K562 (cell line): ENCODE results near the gene SNRNP40. TPM values are rescaled to one million over a fixed set of nuclear protein-coding genes. Genes with fewer than 3 reads are reported as not detected.

Source experiments
- DLX4 ChIP-seq: fragments of 250-450 bp; sonication (Bioruptor Pico); IDR thresholded peaks from 2 replicates; pipeline ENCODE4 v1.6.1; 2021; ENCODE audit warnings: mild to moderate bottlenecking
- L3MBTL2 ChIP-seq: fragments of 450-650 bp; IDR thresholded peaks from 2 replicates; pipeline ENCODE4 v1.6.1; 2016; ENCODE audit warnings: mild to moderate bottlenecking, moderate library complexity
- NCOA2 ChIP-seq, 2 experiments: fragments of 450-650 bp; IDR thresholded peaks; 2 replicates each; pipeline ENCODE4 v1.6.1; 2018; ENCODE audit warnings: mild to moderate bottlenecking in 2 of 2, moderate library complexity in 1 of 2; ENCODE audit not compliant: partially characterized antibody in 2 of 2
- NFE2 ChIP-seq: IDR thresholded peaks from 2 replicates; pipeline ENCODE4 v1.6.1; 2014; ENCODE audit warnings: antibody characterized with exemption, low read depth
- PBX2 ChIP-seq, 2 experiments: IDR thresholded peaks in 1 of 2; conservative IDR thresholded peaks in 1 of 2; 2 replicates each; pipeline ENCODE4 v1.6.1; 2016; ENCODE audit warnings: low read depth in 2 of 2, mild to moderate bottlenecking in 1 of 2, missing compliant biosample characterization in 1 of 2, missing genetic modification characterization in 1 of 2, moderate library complexity in 1 of 2
- RBM15 ChIP-seq: fragments of 200-400 bp; formaldehyde crosslinking; IDR thresholded peaks from 2 replicates; pipeline ENCODE4 v1.6.1; 2018; ENCODE audit warnings: mild to moderate bottlenecking, low read length, moderate library complexity; ENCODE audit not compliant: insufficient read depth
- RFX5 ChIP-seq: IDR thresholded peaks from 2 replicates; pipeline ENCODE4 v1.6.1; 2011; ENCODE audit warnings: low read depth, mild to moderate bottlenecking, improper control_type of control experiment, low read length
- RFX7 ChIP-seq: fragments of 250-450 bp; sonication (Bioruptor Pico); IDR thresholded peaks from 2 replicates; pipeline ENCODE4 v1.5.1; 2021; ENCODE audit warnings: mild to moderate bottlenecking
- SETDB1 ChIP-seq: IDR thresholded peaks from one replicate; pipeline ENCODE4 v1.6.1; 2012; ENCODE audit warnings: low read length, control low read depth, inconsistent platforms
- SIN3A ChIP-seq, 2 experiments: fragments of 150-350 bp in 1 of 2; IDR thresholded peaks; 2 replicates each; pipeline ENCODE4 v1.6.1; 2011 to 2016; ENCODE audit warnings: borderline replicate concordance in 2 of 2, low read depth in 2 of 2, low read length in 2 of 2, mild to moderate bottlenecking in 2 of 2, moderate library complexity in 2 of 2; ENCODE audit not compliant: control insufficient read depth in 1 of 2
- STAG1 ChIP-seq: sonication (generic); formaldehyde crosslinking; IDR thresholded peaks from 2 replicates; pipeline ENCODE4 v1.5.0; 2020; ENCODE audit warnings: missing genetic modification reagents, borderline replicate concordance
- TEAD4 ChIP-seq, 2 experiments: sonication (generic) in 1 of 2; formaldehyde crosslinking in 1 of 2; IDR thresholded peaks; 2 replicates each; pipeline versions ENCODE4 v1.6.1 to v1.8.0; 2012 to 2022; ENCODE audit warnings: borderline replicate concordance in 1 of 2, inconsistent platforms in 1 of 2, low read length in 1 of 2, mild to moderate bottlenecking in 1 of 2, missing genetic modification reagents in 1 of 2
- TOE1 ChIP-seq, 2 experiments: fragments of 450-650 bp in 1 of 2; sonication (generic) in 1 of 2; formaldehyde crosslinking in 1 of 2; IDR thresholded peaks; 2 replicates each; pipeline versions ENCODE4 v1.7.1 to v1.8.0; 2016 to 2022; ENCODE audit warnings: borderline replicate concordance in 2 of 2, mild to moderate bottlenecking in 2 of 2, antibody characterized with exemption in 1 of 2, inconsistent platforms in 1 of 2, low read depth in 1 of 2, missing genetic modification reagents in 1 of 2, moderate library complexity in 1 of 2
- U2AF1 ChIP-seq: fragments of 200-400 bp; formaldehyde crosslinking; optimal IDR thresholded peaks from 2 replicates; pipeline ENCODE3; 2017; ENCODE audit warnings: mild to moderate bottlenecking, low read depth, low read length, moderate library complexity
- ZBTB49 ChIP-seq: sonication (generic); formaldehyde crosslinking; IDR thresholded peaks from 2 replicates; pipeline ENCODE4 v1.8.0; 2022; ENCODE audit warnings: missing genetic modification reagents, mild to moderate bottlenecking, borderline replicate concordance
- ZNF133 ChIP-seq: fragments of 250-450 bp; sonication (Bioruptor Pico); IDR thresholded peaks from 2 replicates; pipeline ENCODE4 v1.4.0; 2020; ENCODE audit warnings: mild to moderate bottlenecking
- ZNF280B ChIP-seq: fragments of 250-450 bp; sonication (Bioruptor Pico); IDR thresholded peaks from 2 replicates; pipeline ENCODE4 v1.5.1; 2021; ENCODE audit warnings: mild to moderate bottlenecking
- ZNF699 ChIP-seq: fragments of 250-450 bp; sonication (Bioruptor Pico); IDR thresholded peaks from 2 replicates; pipeline ENCODE4 v1.8.0; 2021; ENCODE audit warnings: mild to moderate bottlenecking, moderate library complexity; ENCODE audit not compliant: insufficient replicate concordance
- ZNF785 ChIP-seq: fragments of 250-450 bp; sonication (Bioruptor Pico); IDR thresholded peaks from 2 replicates; pipeline ENCODE4 v1.4.0; 2020; ENCODE audit warnings: mild to moderate bottlenecking
- polyA plus RNA-seq, 8 experiments: library from polyadenylated mRNA; depleted of rRNA in 4 of 8; stranded (reverse) in 5 of 8; unstranded in 3 of 8; fragments of >200 nt; fragmentation: Nextera tagmentation in 2 of 8; fragmentation: Illumina TruSeq in 1 of 8; extraction: Ambion mirVana in 2 of 8; extraction: Trizol in 1 of 8; gene quantifications; 2 replicates each; pipeline versions ENCODE4 v1.2.1 to v1.2.3, GENCODE V29; 2011 to 2014; ENCODE audit warnings: inconsistent platforms in 1 of 8, missing spikeins in 1 of 8
- total RNA-seq, 7 experiments: library from RNA; depleted of rRNA in 6 of 7; stranded (reverse); fragments of >200 nt in 6 of 7; fragmentation: Illumina TruSeq in 2 of 7; extraction: Trizol in 2 of 7; gene quantifications; 2 replicates each; pipeline versions ENCODE4 v1.2.1 to v1.2.3, GENCODE V29; 2011 to 2021; ENCODE audit warnings: low replicate concordance in 1 of 7

The SNRNP40 gene
- total and polyA plus RNA-seq, 9 of the 15 experiments (the other 6 are each of a cell fraction or from before 2014, with no cell fraction given), result 48.7 to 278 (median 163) TPM

- TF ChIP-seq STAG1 (CRISPR knock-in tag) (no peak), ZNF785 (CRISPR knock-in tag) (no peak), ZNF699 (CRISPR knock-in tag) (no peak), ZNF133 (no peak), SIN3A (IDR thresholded peaks at IDR 0.05; ENCODE audit: borderline replicate concordance in 2 of 2, control insufficient read depth in 1 of 2, low read depth in 2 of 2, low read length in 2 of 2) (no peak), L3MBTL2 (no peak), RFX7 (CRISPR knock-in tag) (no peak), PBX2 (CRISPR knock-in tag; IDR thresholded peaks at IDR 0.05; ENCODE audit: low read depth) (no peak), PBX2 (tag; conservative IDR thresholded peaks at IDR 0.05; ENCODE audit: low read depth) (no peak), RBM15 (no peak), NCOA2 (IDR thresholded peaks at IDR 0.05; ENCODE audit: partially characterized antibody in 2 of 2) (no peak), ZBTB49 (CRISPR knock-in tag) (0 out of 2 replicates have a peak, but pooled peaks have one; percentile 12), DLX4 (CRISPR knock-in tag) (no peak), TEAD4 (IDR thresholded peaks at IDR 0.05; ENCODE audit: low read length) (no peak), TEAD4 (CRISPR knock-in tag; IDR thresholded peaks at IDR 0.05; ENCODE audit: borderline replicate concordance) (no peak), ZNF280B (CRISPR knock-in tag) (no peak), SETDB1 (no peak), NFE2 (no peak), RFX5 (no peak), U2AF1 (no peak), TOE1 (IDR thresholded peaks at IDR 0.05; ENCODE audit: borderline replicate concordance) (no peak), TOE1 (CRISPR knock-in tag; IDR thresholded peaks at IDR 0.05; ENCODE audit: borderline replicate concordance, low read depth) (0 out of 2 replicates have a peak, but pooled peaks have one; percentile 41)
Measured at GRCh38 chr1:31295874-31296485, 608 bp downstream of the SNRNP40 start (continued).
